NOMO-1 treated with dmso at 0.1 percent for 144 hours (cell line): ENCODE measurements around the gene SRCIN1.
"Not testable (repeated sequence)": the region's sequence is repeated elsewhere in the genome, so short reads cannot be mapped to it uniquely, and the experiment has no call there.

ENCODE experiments used
- DNase-seq: peaks from one replicate; lab custom pipeline; 2025; ENCODE audit not compliant: unreplicated experiment; lab: John Stamatoyannopoulos, UW

The SRCIN1 gene

GRCh38 chr17:38550661-38551060, 55.1 kb downstream of the SRCIN1 start:
- DNase-seq = no peak

GRCh38 chr17:38549285-38549684, 56.5 kb downstream of the SRCIN1 start:
- DNase-seq = no peak

GRCh38 chr17:38547444-38547843, 58.3 kb downstream of the SRCIN1 start:
- no peak for DNase-seq

- no peak for DNase-seq
Measured at GRCh38 chr17:38546396-38546795, 59.4 kb downstream of the SRCIN1 start.

GRCh38 chr17:38545531-38546225, 60.1 kb downstream of the SRCIN1 start:
- no peak for DNase-seq

- DNase-seq = no peak
Measured at GRCh38 chr17:38544839-38545209, 60.9 kb downstream of the SRCIN1 start.

- no peak for DNase-seq
Measured at GRCh38 chr17:38544175-38544838, 61.4 kb downstream of the SRCIN1 start.

- no peak for DNase-seq
Measured at GRCh38 chr17:38543403-38544174, 62.2 kb downstream of the SRCIN1 start.

GRCh38 chr17:38542286-38542685, 63.5 kb downstream of the SRCIN1 start:
- DNase-seq = no peak

GRCh38 chr17:38541281-38541680, 64.5 kb downstream of the SRCIN1 start:
- DNase-seq = no peak

- no peak for DNase-seq
Measured at GRCh38 chr17:38540514-38541045, 65.2 kb downstream of the SRCIN1 start.

- no peak for DNase-seq
Measured at GRCh38 chr17:38539386-38539785, 66.4 kb downstream of the SRCIN1 start.

GRCh38 chr17:38538906-38539305, 66.8 kb downstream of the SRCIN1 start:
- DNase-seq = no peak

- DNase-seq = no peak
Measured at GRCh38 chr17:38536661-38537060, 69.1 kb downstream of the SRCIN1 start.

GRCh38 chr17:38535886-38536285, 69.9 kb downstream of the SRCIN1 start:
- no peak for DNase-seq

GRCh38 chr17:38534498-38534885, 71.3 kb downstream of the SRCIN1 start:
- DNase-seq = no peak

GRCh38 chr17:38533866-38534497, 71.8 kb downstream of the SRCIN1 start:
- no peak for DNase-seq

GRCh38 chr17:38533241-38533640, 72.5 kb downstream of the SRCIN1 start:
- no peak for DNase-seq

GRCh38 chr17:38532451-38532850, 73.3 kb downstream of the SRCIN1 start:
- DNase-seq = no peak

- DNase-seq = not testable (repeated sequence)
Measured at GRCh38 chr17:38531761-38532160, 74.0 kb downstream of the SRCIN1 start.

GRCh38 chr17:38530856-38531255, 74.9 kb downstream of the SRCIN1 start:
- not testable (repeated sequence) for DNase-seq
